NCI-H82 (cell line): ENCODE data around the gene HHIP.
"Not testable (repeated sequence)": the region's sequence is repeated elsewhere in the genome, so short reads cannot be mapped to it uniquely, and the experiment has no call there.

ENCODE experiments used
- DNase-seq: peaks from one replicate; lab custom pipeline; 2025; lab: John Stamatoyannopoulos, UW

The HHIP gene

GRCh38 chr4:144754562-144755410 is 108.8 kb downstream of the HHIP start:
- peak; percentile 16 for DNase-seq

GRCh38 chr4:144757969-144758368 is 112.0 kb downstream of the HHIP start:
- DNase-seq, result no peak

- not testable (repeated sequence) for DNase-seq
Measured at GRCh38 chr4:144768809-144769208, 122.9 kb downstream of the HHIP start.

- DNase-seq, result no peak
Measured at GRCh38 chr4:144778364-144778763, 132.4 kb downstream of the HHIP start.

GRCh38 chr4:144782345-144782744 is 136.4 kb downstream of the HHIP start:
- DNase-seq, result no peak

- DNase-seq, result peak; percentile 21
Measured at GRCh38 chr4:144785961-144786360, 140.0 kb downstream of the HHIP start.

- DNase-seq, result peak; percentile 68
Measured at GRCh38 chr4:144787365-144788258, 141.7 kb downstream of the HHIP start.

GRCh38 chr4:144788469-144788868 is 142.5 kb downstream of the HHIP start:
- DNase-seq, result no peak

- not testable (repeated sequence) for DNase-seq
Measured at GRCh38 chr4:144791933-144792332, 146.0 kb downstream of the HHIP start.
